ENCODE results near the gene PRKX. TPM values are rescaled to one million over a fixed set of nuclear protein-coding genes. Genes with fewer than 3 reads are reported as not detected.
A peak's percentile ranks its signal among the peaks of the same experiment; 100 is the strongest.
"Not testable (repeated sequence)": the region's sequence is repeated elsewhere in the genome, so short reads cannot be mapped to it uniquely, and the experiment has no call there.

PRKX gene
- 23.5 and 57.6 TPM in 2 replicates for total RNA-seq
- polyA plus RNA-seq (2012) = 10.7 TPM

DNA sequence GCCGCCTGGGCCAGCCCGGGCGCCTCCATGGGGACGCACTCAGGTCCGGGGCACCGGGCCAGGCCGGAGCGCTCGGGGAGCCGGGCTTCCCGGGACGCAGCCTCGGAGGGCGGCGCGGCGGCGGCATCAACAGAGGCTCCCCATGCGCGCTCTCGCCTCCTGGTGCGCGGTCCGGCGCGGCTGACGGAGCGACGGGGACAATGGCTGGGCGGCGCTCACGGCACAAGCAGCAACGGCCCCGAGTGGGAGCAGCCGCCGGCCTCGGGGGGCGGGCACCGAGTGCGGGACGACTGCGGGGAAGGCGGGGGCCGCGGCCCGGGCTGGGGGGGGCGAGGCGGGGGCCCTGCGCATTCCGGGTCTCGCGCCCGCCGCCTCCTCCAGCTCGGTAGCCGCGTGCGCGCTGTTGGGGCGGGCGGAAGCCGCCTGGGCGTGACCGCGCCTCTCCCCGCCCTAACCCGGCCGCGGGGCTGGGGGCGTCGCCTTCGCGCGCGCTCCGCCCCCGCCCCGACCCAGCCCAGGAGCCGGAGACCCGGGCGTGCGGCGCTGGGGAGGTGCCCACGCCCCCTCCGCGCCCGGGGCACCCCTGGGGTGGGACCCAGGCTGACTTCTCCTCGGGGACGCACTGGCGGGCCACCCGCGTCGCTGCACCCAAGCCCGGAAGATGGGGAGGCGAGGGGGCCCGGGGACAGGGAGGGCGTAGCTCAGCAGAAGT is at the start of gene PRKX:
Gene PRKX (minus strand): TSS at position 425 of the 712 bp plus-strand sequence. CDS start 396 bp downstream, at position 29.
- peak; percentile 53 for DNase-seq (ENCODE audit: low read depth)

DNA sequence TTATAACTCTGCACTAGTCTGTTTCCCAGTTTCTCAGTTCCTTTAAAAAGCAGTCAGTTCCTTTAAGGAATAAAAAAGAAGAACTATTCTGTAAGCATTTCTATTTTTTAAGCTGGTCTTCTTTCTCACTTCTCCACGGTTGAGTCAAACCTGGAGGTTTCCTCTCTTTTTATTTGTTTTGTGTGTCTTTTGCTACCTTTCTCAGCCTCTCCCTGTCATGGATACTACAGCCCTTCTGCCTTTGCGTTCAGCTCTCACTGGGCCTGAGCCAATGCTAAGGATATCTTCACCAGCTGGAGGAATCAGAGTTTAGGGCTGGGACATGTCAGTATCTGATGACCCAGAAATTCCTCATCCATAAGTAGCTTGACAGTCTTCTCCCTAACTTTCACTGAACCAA is 49.7 kb upstream of the PRKX start:
- DNase-seq (ENCODE audit: low read depth) = no peak

DNA sequence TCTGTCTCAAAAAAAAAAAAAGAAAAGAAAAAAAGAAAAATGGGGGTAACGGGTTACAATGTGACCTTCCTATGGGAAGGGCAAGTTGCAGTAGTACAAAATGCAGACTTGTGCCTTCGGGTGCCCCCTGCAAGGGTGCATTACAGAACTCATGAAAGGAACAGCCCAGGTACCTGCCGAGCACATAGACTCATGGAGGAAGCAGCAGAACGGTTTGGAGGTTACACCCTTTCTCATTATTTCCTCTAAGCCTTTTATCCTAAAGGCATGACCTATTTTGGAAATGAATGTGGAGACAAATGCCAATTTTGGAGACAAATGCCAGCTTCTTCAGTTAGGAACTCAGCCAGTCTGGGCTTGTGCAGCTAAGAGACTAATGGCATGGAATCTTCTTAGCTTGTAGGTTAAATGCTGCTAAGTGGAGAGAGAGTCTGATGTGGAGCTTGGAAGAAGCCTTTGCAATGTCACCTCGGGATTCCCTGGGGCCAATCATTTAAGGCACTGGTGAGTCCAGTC is 44.1 kb upstream of the PRKX start:
- DNase-seq (ENCODE audit: low read depth) = no peak

DNA sequence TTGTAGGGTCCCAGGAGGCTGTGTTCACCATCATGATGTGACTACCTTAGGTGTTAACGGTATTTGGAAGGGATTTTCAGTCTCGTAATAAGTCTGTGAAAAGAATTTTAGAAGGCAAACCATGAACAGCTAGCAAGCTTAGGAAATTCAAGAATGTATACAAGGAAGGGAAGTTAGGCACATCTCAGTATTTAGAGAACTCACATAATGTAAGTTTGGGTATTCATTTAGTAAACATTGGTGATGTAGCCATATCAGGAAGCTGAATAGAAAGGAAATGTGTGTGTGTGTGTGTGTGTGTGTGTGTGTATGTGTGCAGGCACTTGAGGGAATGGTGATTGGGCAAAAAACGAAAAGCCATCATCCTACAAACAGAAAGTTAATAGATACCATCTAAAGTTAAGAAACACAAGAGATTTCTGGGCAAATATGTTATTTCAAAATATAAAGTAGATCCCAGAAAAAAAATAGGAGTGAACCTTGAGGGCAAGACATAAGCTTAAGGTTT is 34.7 kb upstream of the PRKX start:
- DNase-seq (ENCODE audit: low read depth) = no peak

DNA sequence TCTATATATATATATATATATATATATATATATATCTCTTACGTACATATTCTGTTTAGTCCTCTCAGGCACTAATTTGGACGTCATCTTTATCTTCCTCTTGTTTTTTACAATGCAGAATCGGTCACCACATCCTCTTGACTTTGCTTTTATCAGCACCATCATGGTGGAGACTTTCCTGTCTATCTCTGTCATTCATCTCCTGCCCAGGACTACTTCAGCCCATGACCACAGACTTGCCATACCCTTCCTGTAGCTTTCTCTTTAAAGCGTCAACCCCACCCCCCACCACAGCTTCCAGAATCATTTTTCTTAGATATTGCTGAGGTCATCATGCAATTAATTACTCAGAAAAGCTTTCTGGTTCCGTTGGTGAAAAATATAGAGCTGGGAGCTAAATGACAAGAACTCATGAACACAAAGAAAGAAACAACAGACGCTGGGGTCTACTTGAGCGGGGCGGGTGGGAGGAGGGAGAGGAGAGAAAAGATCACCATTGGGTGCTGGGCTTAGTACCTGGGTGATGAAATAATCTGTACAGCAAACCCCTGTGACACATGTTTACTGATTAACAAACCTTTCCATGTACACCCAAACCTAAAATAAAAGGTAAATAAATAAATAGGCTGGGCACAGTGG is 30.5 kb upstream of the PRKX start:
- no peak for DNase-seq (ENCODE audit: low read depth)

DNA sequence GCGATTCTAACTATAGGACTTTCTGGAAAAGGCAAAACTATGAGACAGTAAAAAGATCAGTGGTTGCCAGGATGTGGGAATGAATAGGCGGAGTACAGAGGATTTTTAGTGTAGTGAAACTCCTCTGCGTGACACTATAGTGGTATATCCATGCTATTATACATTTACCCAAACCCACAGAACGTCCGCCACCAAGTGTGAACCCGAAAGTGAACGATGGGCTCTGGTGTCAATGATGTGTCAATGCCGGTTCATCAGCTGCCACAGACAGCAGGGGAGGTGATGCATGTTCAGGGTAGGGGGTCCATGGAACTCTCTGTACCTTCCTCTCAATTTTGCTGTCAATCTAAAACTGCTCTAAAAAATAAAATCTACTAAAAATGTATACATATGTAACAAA is 27.5 kb upstream of the PRKX start:
- not testable (repeated sequence) for DNase-seq (ENCODE audit: low read depth)

DNA sequence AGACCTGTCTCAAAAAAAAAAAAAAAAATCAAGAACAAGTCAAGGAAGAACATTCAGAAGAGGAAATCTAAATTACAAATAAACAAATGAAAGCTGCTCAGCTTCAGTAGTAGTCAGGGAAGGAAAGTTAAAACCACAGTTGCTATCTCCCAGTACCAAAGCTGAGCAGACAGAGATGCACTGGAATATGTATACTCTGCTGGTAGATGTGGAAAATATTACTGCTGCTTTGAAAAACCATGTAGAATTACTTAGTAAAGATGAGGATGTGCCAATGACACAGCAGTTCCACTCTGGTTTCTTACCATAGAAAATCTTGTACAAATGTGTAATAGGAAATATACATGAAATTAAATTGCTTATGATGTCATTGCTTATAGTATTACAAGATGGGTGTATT is 25.1 kb upstream of the PRKX start:
- no peak for DNase-seq (ENCODE audit: low read depth)

DNA sequence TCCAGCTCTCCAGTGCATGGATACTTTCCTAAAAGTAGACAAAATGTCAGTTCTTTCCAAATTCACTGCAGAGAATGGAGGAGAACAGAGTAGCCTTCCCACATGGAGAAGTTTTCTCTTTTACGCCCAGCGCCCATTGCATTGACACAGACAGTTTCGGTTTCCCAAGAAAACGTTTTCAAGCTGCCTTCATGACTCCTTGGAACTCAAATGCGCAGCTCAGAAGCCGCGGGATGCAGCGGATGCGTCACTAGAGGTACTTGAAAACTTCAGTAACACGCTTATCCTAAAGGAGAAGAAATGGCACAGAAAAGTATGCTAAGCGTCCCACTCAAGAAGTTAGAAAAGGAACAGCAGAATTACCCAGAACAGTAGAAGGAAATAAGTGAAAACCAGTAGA is 23.1 kb upstream of the PRKX start:
- DNase-seq (ENCODE audit: low read depth) = not testable (repeated sequence)

DNA sequence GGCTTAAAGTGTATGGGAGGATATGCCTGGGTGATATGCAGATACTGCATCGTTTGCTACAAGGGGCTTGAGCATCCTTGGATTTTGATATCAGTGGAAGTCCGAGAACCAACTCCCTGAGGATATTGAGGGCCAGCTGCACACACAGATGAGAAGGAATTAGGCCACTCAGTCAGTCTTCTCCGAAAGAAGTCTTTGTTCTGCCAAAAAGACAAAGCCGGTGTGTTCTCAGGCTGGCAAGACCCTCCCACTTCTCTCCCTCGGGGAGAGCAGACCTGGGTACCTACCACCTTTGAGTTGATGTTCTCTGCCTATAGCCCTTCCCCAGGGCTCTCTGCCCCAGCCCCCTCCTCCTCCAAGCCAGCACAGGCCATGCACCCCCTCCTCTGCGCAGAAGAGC is 22.4 kb upstream of the PRKX start:
- not testable (repeated sequence) for DNase-seq (ENCODE audit: low read depth)

DNA sequence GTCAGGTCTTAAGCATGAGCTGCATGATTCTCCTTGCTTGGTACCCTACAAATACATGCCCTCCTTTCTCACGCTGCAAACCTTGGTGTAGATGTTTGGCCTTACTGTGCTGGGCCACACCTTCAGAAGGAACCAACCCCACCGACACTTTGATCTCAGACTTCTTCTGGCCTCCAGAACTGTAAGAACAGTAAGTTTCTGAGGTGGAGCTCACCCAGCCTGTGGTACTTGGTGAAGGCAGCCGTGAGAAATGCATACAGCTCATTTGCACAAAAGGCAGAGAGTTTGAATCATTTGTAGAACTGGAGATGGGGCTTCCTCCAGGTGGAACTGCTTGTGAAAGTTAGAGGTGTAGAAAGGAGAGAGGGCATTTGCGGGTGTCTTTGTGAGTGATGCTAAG is 21.0 kb upstream of the PRKX start:
- not testable (repeated sequence) for DNase-seq (ENCODE audit: low read depth)

DNA sequence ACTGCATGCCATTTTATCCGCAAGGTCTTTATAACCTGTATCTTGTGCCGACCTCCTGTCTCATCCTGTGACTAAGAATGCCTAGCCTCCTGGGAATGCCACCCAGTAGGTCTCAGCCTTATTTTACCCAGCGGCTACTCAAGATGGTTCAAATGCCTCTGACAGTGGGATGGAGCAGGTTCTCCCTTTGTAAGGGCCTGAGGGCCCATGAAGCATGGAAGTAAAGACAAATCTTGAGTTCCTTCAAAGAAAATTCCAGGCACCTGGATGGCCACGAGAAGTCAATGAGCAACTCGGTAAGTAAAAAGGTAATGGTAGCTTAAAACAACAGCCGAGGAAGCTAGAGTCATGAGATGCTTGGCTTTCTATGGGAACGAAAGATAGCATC is 19.6 kb upstream of the PRKX start:
- no peak for DNase-seq (ENCODE audit: low read depth)

DNA sequence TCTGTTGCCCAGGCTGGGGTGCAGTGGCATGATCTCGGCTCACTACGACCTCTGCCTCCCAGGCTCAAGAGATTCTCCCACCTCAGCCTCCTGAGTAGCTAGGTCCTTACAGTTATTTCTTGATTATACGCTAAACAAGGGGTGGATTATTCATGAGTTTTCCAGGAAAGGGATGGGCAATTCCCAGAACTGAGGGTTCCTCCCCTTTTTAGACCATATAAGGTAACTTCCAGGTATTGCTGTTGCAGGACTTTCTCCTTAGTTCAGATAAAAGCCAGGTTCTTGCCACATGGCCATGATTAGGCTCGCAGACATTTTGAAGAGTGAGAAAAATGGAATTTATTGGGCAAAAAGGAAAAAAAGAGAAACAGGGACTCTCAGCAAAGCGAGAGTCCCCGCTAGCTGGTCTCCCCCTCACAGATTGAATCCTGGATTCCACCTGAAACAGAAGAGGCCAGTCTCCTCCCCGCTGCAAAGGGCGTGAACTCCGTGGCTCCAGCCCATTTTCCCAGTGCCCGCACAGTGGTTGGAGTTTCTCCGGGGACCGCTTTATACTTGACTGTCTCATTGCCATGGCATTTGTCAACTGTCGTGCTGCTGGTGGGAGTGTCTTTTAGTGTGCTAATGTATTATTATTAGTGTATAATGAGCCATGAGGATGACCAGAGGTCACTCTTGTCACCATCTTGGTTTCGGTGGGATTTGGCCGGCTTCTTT is 19.0 kb upstream of the PRKX start:
- not testable (repeated sequence) for DNase-seq (ENCODE audit: low read depth)

DNA sequence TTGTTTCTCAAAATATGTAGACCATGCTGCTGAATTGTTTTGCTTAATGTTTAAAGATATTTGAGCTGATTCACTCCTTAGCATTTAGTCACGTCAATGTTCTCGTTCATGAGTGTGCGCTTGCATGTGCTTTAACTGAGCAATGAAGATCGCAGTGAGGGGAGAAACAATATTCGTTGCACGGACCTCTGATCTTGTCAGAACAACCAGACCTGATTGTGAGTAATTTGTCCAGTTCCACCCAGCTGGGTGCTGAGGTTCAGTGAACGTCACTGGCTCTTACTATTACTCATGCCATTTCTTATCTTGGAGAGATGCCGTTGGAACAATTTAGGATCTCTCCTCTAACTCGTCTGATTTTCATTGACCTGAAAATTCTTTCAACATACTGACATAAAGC is 15.0 kb upstream of the PRKX start:
- DNase-seq (ENCODE audit: low read depth) = no peak

DNA sequence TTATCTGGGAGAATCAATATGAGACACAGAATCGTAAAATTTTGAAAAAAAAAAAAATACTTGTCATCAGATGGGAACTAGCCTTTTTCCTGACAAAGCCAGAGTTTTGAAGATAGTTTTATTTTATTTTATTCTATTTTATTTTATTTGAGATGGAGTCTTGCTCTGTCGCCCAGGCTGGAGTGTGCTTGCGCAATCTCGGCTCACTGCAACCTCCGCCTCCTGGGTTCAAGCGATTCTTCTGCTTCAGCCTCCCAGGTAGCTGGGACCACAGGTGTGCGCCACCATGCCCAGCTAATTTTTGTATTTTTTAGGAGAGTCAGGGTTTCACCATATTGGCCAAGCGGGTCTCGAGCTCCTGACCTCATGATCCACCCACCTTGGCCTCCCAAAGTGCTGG is 10.0 kb upstream of the PRKX start:
- DNase-seq (ENCODE audit: low read depth) = not testable (repeated sequence)

DNA sequence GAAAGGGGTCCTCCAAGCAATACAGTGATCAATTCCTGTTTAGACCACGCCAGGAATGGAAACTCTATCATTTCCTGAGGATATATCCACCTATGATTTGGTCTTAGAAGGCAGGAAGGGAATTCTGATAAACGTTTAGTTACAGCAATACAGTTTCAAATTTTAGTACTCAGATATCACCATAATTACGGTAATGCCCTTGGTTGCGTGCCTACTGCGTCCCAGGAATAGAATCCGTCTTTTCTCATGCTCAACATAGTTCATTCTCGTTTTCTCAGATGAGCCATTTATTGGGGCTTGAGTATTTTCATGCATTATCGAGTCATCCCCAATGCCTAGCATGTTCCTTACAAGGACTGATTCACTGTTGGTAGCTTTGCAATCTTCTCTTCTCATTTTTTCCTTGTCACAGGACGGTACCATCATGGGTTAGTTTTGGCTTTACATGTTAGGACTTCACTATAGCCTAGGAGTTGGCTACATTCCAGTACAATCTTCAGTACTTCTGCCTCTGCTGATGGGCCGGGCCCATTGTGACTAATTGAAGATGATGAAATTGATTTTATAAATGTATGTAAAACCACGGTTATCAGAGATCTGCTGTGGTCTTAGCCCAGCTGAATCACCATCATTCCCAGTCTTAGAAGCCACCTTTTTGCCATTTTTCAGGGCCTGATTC is 4.4 kb upstream of the PRKX start:
- DNase-seq (ENCODE audit: low read depth) = no peak

DNA sequence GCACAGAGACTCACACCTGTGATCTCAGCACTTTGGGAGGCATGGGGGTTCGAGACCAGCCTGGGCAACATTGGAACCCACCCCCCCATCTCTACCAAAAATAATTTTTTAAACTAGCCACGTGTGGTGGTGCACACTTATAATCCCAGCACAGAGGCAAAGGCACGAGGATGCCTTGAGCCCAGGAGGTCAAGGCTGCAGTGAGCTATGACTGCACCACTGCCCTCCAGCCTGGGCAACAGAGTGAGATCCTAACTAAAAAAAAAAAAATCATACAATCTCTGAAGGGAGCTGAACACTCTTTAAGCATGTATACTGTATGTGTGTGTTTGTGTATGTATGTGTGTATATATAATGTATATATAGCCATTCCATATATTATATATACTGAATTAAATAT is 2.5 kb upstream of the PRKX start:
- DNase-seq (ENCODE audit: low read depth) = no peak

DNA sequence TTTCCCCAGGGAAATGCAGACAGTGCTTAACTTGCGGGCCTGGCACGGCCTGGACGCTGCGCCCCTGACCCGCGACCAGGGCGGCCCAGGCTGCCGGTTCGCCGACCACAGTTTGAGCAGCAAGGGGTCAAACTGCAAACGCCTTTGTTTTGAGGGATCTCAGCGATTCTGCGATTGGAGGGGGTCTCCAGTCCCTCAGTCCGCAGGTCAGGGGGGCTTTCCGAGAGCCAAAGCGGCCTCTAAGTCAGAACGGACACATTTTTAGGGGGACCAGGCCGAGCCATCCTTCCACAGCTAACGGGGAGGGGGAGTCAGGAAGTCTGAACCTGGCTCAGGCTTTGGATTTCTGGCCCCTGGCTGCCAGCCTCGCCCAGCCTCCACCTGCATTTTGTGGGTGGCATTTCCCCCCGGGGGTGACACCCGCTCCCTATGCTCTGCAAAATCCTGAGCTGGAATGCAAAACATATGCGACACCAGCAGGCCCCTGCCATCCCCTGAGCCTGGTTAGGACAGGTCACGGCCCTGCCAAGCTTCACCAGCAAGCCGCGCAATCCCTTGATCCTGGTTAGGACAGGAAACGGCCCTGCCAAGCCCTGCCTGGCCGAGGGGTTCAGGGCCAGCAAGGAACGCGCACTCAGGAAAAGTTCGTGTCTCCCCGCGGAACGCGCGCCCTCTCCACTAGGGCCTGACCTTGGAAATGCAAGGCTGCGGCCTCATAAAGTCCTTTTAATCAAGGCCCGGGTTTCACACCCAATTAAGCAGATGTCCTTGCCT is 1.4 kb upstream of the PRKX start:
- DNase-seq (ENCODE audit: low read depth) = not testable (repeated sequence)

DNA sequence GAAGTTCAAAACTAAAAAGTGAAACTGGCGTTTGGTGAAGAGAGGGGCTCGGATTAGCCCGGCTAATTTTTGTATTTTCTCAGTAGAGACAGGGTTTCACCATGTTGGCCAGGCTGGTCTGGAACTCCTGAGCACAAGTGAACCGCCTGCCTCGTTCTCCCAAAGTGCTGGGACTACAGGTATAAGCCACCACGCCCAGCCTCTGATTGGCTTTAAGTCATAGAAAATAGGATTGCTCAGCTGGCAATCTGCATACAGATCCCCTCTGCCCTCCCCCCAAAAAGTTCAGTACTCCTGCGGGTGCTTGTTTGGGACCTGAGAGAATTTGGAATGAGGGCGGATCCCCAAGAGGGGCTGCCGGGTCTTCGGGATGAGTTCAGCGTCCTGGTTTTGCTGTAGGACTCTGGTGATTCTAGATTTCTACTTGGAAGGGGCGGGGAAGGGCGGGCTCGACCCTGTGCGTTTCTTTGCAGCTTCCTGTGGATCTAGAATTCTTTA is 537 bp upstream of the PRKX start:
- DNase-seq (ENCODE audit: low read depth) = no peak

DNA sequence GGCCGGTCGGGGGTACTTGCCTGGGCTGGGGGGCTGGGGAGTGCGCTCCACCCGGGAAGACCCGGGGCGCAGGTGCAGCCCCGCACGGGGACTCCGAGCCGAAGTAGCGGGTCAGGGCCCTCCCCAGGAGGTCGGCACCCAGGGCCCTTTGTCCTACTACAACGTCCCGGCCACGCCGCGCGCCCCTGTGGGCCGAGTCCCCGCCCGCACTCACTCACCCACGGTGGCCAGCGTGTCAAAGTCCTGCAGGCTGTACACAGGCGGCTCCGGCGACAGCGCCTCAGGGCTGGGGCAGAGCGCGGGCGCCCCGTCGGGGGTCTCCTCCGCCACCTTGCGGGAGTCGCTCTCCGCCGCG is 602 bp downstream of the PRKX start:
- DNase-seq (ENCODE audit: low read depth) = no peak

DNA sequence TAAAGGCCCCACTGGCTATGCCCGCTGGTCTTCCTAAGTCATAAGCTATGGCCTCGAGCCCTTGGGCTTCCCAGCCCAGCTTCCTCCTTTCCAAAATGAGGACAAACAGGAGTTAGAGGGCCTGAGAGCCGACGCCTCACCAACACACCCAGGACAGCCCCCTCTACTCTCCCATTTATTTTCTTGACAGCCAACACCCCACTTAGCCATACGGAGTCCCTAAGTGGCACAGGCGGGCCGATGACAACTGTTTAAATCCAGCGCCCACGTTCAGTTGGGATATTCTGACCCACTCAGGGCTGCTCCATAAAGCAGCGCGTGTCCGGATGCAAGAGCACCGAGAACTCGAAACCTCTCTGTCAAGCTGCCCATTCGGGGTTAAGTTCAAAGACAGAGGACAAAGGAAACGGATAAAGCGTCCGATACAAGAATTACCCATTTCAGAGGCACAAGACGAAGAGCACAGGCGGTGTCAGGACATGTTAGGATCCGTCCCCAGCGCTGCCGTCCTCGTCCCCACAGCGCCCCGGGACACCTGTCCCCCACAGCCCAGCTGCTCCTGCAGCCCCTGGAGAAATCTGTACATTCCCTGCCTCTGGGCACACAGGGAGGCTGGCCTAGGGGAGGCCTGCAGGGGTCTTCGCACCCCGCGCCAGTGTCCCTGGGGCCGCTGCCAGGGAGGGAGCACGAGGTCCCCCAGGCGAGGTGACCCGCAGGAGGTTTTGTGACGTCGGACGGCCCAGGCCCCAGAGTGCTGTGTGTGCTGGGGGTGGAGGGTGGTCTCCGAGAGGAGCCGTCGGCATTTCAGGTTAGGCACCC is 1.2 kb downstream of the PRKX start:
- DNase-seq (ENCODE audit: low read depth) = peak; percentile 59

Data from myocyte (in vitro differentiated cells).